SH-SY5Y (cell line): ENCODE data around the gene CASQ1.

Experiments
- GATA2 ChIP-seq: IDR thresholded peaks from 2 replicates; pipeline ENCODE4 v1.6.1; 2011; ENCODE audit warnings: mild to moderate bottlenecking, low read depth, low read length
- GATA3 ChIP-seq: IDR thresholded peaks from 2 replicates; pipeline ENCODE4 v1.6.1; 2011; ENCODE audit warnings: low read depth, mild to moderate bottlenecking, low read length, moderate library complexity

- no peak for TF ChIP-seq GATA2
- TF ChIP-seq GATA3: no peak
Measured at GRCh38 chr1:160216301-160216700, 25.9 kb downstream of the CASQ1 start.
